Measurements from ENCODE around the gene SERINC5. TPM values are rescaled to one million over a fixed set of nuclear protein-coding genes. Genes with fewer than 3 reads are reported as not detected.
A peak's percentile ranks its signal among the peaks of the same experiment; 100 is the strongest.
"Not testable (repeated sequence)": the region's sequence is repeated elsewhere in the genome, so short reads cannot be mapped to it uniquely, and the experiment has no call there.

SERINC5 gene
- total RNA-seq, 4 donors from 2014 or later, result 19.5 to 32.8 (median 25.6) TPM

DNA sequence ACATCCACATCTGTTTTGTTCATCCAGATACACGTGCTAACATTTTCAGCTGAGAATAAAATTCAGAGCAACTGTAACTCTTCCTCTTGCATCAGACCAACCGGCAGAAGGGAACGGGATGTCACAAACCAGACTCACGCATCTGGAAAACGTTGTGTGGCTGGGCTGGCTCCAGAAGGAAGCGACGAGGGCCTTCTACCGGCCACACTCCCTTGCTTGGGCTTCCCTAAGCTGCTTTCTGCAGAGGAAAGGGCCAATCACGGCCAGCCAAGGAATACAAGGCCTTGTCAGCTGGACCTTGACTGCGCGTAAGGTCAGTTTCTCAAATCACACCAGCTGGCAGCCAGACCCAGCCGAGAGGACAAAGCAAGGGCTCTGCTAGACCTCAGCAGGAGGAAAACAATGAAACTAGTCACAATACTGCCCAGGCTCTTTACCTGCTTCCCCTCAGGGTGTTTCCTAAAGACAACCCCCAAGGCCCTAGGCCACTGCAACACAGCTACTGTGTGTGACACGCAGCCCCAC lies 114.6 kb downstream of the SERINC5 start:
- TF ChIP-seq, protein P1, sequence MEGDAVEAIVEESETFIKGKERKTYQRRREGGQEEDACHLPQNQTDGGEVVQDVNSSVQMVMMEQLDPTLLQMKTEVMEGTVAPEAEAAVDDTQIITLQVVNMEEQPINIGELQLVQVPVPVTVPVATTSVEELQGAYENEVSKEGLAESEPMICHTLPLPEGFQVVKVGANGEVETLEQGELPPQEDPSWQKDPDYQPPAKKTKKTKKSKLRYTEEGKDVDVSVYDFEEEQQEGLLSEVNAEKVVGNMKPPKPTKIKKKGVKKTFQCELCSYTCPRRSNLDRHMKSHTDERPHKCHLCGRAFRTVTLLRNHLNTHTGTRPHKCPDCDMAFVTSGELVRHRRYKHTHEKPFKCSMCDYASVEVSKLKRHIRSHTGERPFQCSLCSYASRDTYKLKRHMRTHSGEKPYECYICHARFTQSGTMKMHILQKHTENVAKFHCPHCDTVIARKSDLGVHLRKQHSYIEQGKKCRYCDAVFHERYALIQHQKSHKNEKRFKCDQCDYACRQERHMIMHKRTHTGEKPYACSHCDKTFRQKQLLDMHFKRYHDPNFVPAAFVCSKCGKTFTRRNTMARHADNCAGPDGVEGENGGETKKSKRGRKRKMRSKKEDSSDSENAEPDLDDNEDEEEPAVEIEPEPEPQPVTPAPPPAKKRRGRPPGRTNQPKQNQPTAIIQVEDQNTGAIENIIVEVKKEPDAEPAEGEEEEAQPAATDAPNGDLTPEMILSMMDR (IDR thresholded peaks at IDR 0.05), result no peak
- ATAC-seq (ENCODE audit: low FRiP score) (peak; percentile 76), DNase-seq (ENCODE audit: low spot score) (no peak)

DNA sequence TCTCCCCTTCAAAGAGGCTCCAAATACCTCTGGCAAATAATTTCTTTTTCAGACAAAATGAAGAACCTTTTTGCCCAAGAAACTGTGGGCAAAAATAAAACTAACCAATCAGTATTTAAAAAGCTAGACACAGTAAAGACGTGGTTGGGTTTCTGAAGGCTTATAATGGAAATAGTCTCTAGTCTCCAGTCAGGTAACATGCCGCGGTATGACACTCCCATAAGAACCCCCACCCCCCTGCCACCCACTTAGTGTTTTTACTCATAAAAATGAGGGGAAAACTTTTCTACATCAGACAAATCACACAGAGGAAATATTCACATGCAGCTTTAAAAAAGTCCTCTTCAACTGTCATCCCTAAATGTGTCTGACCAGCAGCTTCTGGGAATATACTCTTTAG lies 115.4 kb downstream of the SERINC5 start:
- ATAC-seq (ENCODE audit: low FRiP score), result no peak
- DNase-seq (ENCODE audit: low spot score), result no peak
- TF ChIP-seq, protein P1 (IDR thresholded peaks at IDR 0.05), result no peak

DNA sequence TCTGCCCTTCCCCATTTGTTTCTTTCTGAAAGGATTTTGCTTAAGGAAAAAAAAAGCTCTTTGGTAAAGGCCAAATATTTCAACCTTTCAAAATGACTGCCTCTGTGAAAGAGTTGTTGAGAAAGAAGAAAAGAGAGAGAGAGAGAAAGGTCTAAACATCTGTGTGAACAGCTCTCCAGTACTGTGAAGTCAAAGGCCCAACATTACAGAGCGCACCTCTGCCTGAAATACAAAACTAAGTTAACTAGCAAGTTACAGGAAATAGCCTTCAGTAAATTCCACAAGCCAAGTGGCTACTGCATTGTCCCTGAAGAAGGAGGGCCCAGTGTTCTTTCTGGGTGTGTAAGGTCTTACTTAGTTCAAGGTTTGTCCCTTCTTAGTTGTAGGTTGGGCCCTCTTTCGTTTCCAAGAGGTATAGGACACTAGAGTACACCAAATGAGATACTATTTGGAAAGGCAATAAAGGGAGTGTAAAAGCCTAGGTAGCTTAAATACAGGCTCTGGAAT lies 116.3 kb downstream of the SERINC5 start:
- TF ChIP-seq, protein P1 (IDR thresholded peaks at IDR 0.05), result no peak
- DNase-seq (ENCODE audit: low spot score), result no peak
- ATAC-seq (ENCODE audit: low FRiP score), result no peak

DNA sequence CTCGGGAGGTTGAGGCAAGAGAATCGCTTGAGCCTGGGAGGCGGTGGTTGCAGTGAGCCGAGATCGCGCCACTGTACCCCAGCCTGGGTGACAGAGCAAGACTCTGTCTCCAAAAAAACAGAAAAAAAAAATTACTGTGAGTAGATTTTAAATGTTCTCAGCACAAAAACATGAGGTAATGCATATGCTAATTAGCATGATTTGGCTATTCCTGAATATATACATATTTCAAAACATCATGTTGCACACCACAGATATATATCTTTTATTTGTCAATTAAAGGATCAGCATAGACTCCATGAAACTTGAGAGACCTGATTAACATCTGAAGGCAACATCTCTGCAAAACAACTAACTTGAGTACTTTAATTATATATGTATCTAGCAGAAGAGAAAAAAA lies 117.4 kb downstream of the SERINC5 start:
- TF ChIP-seq, protein P1 (IDR thresholded peaks at IDR 0.05), result no peak
- ATAC-seq (ENCODE audit: low FRiP score), result no peak

DNA sequence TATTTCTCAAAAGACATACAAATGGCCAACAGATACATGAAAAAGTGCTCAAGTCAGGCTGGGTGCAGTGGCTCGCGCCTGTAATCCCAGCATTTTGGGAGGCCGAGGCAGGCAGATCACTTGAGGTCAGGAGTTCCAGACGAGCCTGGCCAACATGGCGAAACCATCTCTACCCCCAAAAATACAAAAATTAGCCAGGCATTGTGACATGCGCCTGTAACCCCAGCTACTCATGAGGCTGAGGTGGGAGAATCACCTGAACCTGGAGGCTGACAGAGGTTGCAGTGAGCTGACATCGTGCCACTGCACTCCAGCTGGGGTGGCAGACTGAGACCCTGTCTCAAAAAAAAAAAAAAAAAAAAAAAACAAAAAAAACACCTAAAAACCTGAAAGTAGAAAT lies 119.0 kb downstream of the SERINC5 start:
- DNase-seq (ENCODE audit: low spot score); ATAC-seq (ENCODE audit: low FRiP score): not testable (repeated sequence)

More for the DNA sequence above, 117.4 kb downstream of the SERINC5 start:
- no peak for DNase-seq (ENCODE audit: low spot score)

DNA sequence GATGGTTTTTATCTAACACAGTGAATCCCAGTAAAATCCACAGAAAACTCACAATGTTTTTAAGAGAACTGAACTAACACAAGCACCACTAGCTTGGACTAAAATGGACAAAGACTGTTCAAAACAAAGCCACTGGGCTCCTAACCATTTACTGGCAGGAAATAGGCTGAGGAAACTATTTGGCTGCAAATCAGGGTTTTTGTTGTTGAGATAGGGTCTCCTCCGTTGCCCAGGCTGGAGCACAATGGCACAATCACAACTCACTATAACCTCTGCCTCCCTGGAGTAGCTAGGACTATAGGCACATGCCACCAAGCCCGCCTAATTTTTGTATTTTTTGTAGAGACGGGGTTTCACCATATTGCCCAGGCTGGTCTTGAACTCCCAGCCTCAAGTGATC lies 121.0 kb downstream of the SERINC5 start:
- TF ChIP-seq, protein P1 (IDR thresholded peaks at IDR 0.05), result no peak
- DNase-seq (ENCODE audit: low spot score) (no peak), ATAC-seq (ENCODE audit: low FRiP score) (no peak)

DNA sequence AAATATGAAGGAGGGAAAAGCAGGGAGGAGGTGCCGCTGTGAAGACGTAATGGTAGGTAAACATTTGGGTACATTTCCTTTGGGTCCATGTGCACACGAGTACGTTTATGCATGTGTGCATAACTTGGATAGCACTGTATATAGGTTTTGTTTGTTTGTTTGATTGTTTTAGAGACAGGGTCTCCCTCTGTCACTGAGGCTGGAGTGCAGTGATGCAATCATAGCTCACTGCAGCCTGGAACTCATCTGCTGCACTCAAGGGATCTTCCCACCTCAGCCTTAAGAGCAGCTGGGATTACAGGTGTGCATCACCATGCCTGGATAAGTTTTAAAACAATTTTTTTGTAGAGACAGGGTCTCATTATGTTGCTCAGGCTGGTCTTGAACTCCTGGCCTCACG lies 126.7 kb downstream of the SERINC5 start:
- DNase-seq (ENCODE audit: low spot score), result no peak
- ATAC-seq (ENCODE audit: low FRiP score), result no peak
- TF ChIP-seq, protein P1 (IDR thresholded peaks at IDR 0.05), result no peak

All from omental fat pad (tissue), 4 donors.